A549 (cell line): ENCODE measurements around the gene SHLD2. TPM values are rescaled to one million over a fixed set of nuclear protein-coding genes. Genes with fewer than 3 reads are reported as not detected.
"Not testable (repeated sequence)": the region's sequence is repeated elsewhere in the genome, so short reads cannot be mapped to it uniquely, and the experiment has no call there.

Experiments
- ATAC-seq, 2 experiments: fragments of 200-7000 bp in 1 of 2; fragments of >200 bp in 1 of 2; cut with Nextera tagmentation in 1 of 2; cut with Tn5 transposase in 1 of 2; 3 replicates each; pipeline versions ENCODE4 v1.8.0 to v1.9.1; 2018 to 2020; ENCODE audit warnings: mild to moderate bottlenecking in 1 of 2, moderate library complexity in 1 of 2
- CTCF ChIA-PET: fragments of 300-600 bp; sonication (Branson Sonifier 250); formaldehyde crosslinking; extraction: SDS; loops from one replicate; lab custom pipeline; 2021; ENCODE audit warnings: antibody characterized with exemption, inconsistent platforms; lab: Yijun Ruan, JAX
- POLR2A ChIA-PET: fragments of 350-600 bp; formaldehyde crosslinking; extraction: SDS; loops from one replicate; lab custom pipeline; 2021; ENCODE audit warnings: antibody characterized with exemption, inconsistent platforms; lab: Yijun Ruan, JAX
- DNase-seq, 2 experiments: peaks; one replicate each; pipeline versions ENCODE4 v3.0.0 to v3.0.0-alpha.2; 2011 to 2016; ENCODE audit warnings: low read depth in 1 of 2, low spot score in 1 of 2
- FAIRE-seq: peaks from 2 replicates; lab custom pipeline; 2011; peaks lifted over from hg19 to GRCh38; lab: Jason Lieb, UNC
- H3K27ac ChIP-seq, 2 experiments: fragments of >200 bp; sonication (Bioruptor Twin); formaldehyde crosslinking; 3 replicates each; pipeline ENCODE4 v1.5.1; 2016 to 2017
- H3K4me1 ChIP-seq: fragments of >200 bp; sonication (Bioruptor Twin); formaldehyde crosslinking; 3 replicates; pipeline ENCODE4 v1.6.1; 2016
- H3K4me2 ChIP-seq: fragments of >200 bp; sonication (Bioruptor Twin); formaldehyde crosslinking; 3 replicates; pipeline ENCODE4 v1.6.1; 2016
- H3K4me3 ChIP-seq: fragments of >200 bp; sonication (Bioruptor Twin); formaldehyde crosslinking; 3 replicates; pipeline ENCODE4 v1.5.1; 2016
- H3K9me3 ChIP-seq: fragments of >200 bp; sonication (Bioruptor Twin); formaldehyde crosslinking; 3 replicates; pipeline ENCODE4 v1.6.1; 2016
- FOSL2 ChIP-seq, 2 experiments: fragments of 450-650 bp in 1 of 2; fragments of >200 bp in 1 of 2; sonication (Bioruptor Twin) in 1 of 2; formaldehyde crosslinking; IDR thresholded peaks; 2 replicates each; pipeline versions ENCODE4 v1.5.0 to v1.6.1; 2016 to 2020; ENCODE audit warnings: mild to moderate bottlenecking in 1 of 2, moderate library complexity in 1 of 2
- WGBS: methylation state at CpG from one replicate; pipeline ENCODE4 v1.1.6; 2017; ENCODE audit errors: missing lambda C conversion rate; 5-methylcytosine and 5-hydroxymethylcytosine counted together
- polyA plus RNA-seq, 4 experiments: library from polyadenylated mRNA; depleted of rRNA in 3 of 4; stranded (reverse); fragments of >200 nt; fragmentation: RNase III in 1 of 4; extraction: RNeasy Plus Mini Kit Qiagen cat#74134 plus additional on column Dnase treatment in 1 of 4; gene quantifications; 2 replicates in 3 of 4; 3 replicates in 1 of 4; pipeline ENCODE4 v1.2.3, GENCODE V29; 2011 to 2017
- TF ChIP-seq, protein P1 (sequence below): IDR thresholded peaks from 2 replicates; pipeline ENCODE4 v1.6.1; 2012

Gene SHLD2
- polyA plus RNA-seq, 2 of the 4 experiments (the other 2 are of a cell fraction) = 22.9 to 45.4 TPM

DNA sequence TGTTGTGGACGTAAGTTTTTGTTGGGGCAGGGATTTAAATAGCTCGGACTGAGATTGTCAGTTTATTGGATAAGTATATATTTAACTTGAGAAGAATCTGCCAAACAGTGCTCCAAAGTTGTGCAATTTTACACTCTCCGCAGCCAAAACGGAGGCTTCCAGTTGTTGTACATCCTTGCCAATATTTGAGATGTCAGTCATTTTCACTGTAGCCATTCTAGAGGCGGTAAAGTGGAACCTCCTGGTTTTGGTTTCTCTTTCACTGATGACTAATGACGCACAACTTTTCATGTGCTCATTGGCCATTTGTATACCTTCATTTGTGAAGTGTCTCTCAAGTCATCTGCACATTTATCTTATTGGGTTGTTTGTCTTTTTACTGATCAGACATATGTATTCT lies 105.9 kb downstream of the SHLD2 start:
- WGBS = 74% methylated on average over 6 of the region's 6 CpGs
- CTCF ChIA-PET, POLR2A ChIA-PET: not testable (repeated sequence)

DNA sequence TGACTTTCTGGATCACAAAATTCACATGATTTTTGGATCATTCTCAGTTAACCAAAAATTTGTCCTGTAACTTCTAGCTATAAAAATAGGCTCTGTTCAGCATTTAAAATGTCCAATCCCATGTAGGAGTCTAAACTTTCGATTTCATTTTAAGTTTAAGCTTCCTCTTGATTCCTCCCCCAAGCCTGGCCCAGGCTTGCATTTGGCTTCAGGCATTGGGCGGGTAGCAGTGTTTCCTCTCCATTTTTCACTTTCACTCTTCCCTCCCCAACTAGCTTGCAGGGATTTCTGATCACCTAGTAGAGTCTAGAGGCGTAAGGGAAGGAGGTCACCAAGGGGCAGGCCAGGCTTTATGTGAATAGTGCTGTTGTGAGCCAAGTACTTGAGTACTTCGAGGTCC lies 109.8 kb downstream of the SHLD2 start:
- FAIRE-seq = peak; percentile 28
- POLR2A ChIA-PET, H3K9me3 ChIP-seq, CTCF ChIA-PET, H3K4me2 ChIP-seq, ATAC-seq, H3K27ac ChIP-seq, H3K4me3 ChIP-seq, DNase-seq, H3K4me1 ChIP-seq: not testable (repeated sequence)
- WGBS = 86% methylated on average over 2 of the region's 4 CpGs

More for the DNA sequence above, 105.9 kb downstream of the SHLD2 start:
- DNase-seq, H3K4me1 ChIP-seq, ATAC-seq, H3K4me2 ChIP-seq, H3K4me3 ChIP-seq, H3K9me3 ChIP-seq, H3K27ac ChIP-seq, FAIRE-seq: not testable (repeated sequence)

DNA sequence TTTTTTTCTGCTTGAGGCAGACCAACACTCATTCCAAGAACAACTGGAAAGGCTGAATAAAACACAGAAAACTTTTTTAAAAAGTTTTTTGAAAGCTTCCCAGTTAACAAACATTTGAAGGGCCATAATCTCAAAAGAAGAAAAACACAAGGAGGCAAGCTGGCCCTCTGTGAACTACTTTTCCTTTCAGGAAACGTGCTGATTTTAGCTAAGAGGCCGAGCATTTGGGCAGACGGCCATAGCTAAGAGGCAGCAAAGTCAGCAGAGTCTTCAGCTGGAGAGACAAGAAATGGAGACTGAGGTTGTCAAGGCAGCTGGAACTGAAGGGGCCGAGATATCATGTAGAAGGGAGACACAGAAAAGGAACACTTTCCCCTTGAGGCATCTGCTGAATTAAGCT lies 111.9 kb downstream of the SHLD2 start:
- H3K27ac ChIP-seq, ATAC-seq, DNase-seq, H3K4me3 ChIP-seq, H3K9me3 ChIP-seq, H3K4me1 ChIP-seq, H3K4me2 ChIP-seq, FAIRE-seq, POLR2A ChIA-PET: not testable (repeated sequence)
- CTCF ChIA-PET = interaction anchor here (1.8 kb wide), 1 partner anchor 267 kb away, joined by 3 read pairs; no protein-coding TSS in a partner anchor
- WGBS = 91% methylated on average over 4 of the region's 4 CpGs

DNA sequence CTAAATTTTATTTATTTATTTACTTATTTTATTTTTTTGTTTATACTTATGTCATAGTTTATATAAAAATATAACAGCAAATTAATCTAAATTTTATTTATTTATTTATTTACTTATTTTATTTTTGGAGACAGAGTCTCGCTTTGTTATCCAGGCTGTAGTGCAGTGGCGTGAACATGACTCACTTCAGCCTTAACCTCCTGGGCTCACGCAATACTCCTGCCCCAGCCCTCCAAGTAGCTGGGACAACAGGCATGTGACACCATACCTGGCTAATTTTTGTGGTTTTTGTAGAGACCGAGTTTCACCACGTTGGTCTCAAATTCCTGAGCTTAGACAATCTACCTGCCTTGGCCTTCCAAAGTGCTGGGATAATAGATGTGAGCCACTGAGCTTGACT lies 115.3 kb downstream of the SHLD2 start:
- FAIRE-seq, H3K4me3 ChIP-seq, H3K27ac ChIP-seq, H3K4me1 ChIP-seq, CTCF ChIA-PET, H3K4me2 ChIP-seq, H3K9me3 ChIP-seq, POLR2A ChIA-PET, DNase-seq, ATAC-seq: not testable (repeated sequence)
- 93% methylated on average over 5 of the region's 5 CpGs for WGBS

DNA sequence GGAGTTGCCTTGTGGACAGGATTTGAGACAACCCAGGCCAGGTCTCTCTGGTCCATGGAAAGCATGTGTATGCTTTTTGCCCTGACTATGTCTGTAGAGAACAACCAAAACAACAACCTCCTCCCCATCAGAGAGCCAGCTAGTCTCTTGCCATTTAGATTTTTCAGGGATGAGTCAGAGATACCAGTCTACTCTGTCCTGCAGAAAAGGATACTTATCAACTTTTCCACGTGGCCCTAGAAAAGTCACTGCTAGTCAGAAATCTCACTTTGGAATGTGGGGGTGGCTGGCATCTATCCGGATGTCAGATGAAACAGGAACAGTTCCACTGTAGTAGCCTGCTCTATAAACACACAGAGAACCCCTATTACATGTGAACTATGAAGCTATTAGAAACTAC lies 116.8 kb downstream of the SHLD2 start:
- CTCF ChIA-PET; FAIRE-seq; POLR2A ChIA-PET; DNase-seq; H3K27ac ChIP-seq; H3K4me3 ChIP-seq; H3K9me3 ChIP-seq; H3K4me1 ChIP-seq; TF ChIP-seq FOSL2 (IDR thresholded peaks at IDR 0.05): not testable (repeated sequence)
- ATAC-seq = peak; percentile 48 to 62; a peak in 4 of 6 replicates
- 16% methylated on average over 2 of the region's 2 CpGs for WGBS
- TF ChIP-seq, protein P1, sequence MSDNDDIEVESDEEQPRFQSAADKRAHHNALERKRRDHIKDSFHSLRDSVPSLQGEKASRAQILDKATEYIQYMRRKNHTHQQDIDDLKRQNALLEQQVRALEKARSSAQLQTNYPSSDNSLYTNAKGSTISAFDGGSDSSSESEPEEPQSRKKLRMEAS = 0 out of 2 replicates have a peak, but pooled peaks have one; percentile 23
- TF ChIP-seq FOSL2 (CRISPR knock-in tag; IDR thresholded peaks at IDR 0.05) = peak; percentile 37
- H3K4me2 ChIP-seq = 0 out of 3 replicates have a peak overlapping the region, but pooled peaks have one; percentile 18

DNA sequence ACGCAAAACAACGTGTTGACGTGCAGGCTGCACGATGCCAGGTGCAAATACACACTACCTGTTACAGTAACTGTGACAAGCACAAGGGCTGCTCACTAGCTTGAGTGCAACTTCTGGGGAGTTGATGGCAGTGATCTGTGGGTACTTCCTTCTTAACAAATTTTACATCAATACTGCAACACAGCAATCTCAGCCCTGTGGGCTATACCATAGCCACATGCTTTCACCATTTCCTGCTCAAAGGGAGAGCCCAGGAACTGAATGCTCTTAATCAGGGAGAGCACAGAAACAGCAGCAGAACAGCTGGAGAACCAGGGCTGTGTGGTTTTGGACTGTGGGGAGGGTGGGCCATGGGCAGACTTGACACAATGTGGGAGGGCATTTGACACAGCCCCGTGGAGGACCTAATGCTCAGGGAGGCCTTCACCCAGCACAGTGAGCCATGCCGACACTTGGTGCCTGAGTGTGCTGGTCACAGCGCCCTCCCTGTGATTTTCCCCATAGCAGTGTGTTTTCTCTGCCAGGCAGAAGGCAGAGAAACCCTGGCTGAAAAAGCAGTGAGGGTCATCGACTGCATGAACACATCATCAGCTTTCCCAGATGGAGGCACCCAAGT lies 118.3 kb downstream of the SHLD2 start:
- CTCF ChIA-PET, POLR2A ChIA-PET, DNase-seq, FAIRE-seq, H3K4me2 ChIP-seq, H3K4me3 ChIP-seq, H3K27ac ChIP-seq, H3K9me3 ChIP-seq, H3K4me1 ChIP-seq: not testable (repeated sequence)
- WGBS = 95% methylated on average over 7 of the region's 8 CpGs
- ATAC-seq = peak; percentile 9 to 33; a peak in 2 of 6 replicates

DNA sequence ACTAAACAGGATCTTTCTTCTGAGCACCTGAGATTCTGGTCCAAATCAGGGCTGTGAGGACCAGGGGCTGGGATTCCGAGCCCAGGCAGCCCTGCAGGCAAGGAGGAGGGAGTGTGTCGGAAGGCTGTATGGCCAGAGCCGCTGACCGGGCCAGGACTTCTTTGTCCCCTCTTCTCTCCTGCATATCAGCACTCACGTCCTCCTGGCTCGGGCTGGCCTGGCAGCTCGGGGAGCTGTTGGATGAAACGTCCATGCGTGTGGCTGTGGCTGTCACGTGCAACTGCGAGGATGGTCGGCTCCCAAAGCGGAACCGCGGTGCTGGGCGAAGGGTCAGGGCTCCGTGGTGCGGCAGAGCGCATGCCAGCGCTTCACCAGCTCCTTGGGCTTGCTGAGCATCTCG lies 118.8 kb downstream of the SHLD2 start:
- ATAC-seq = peak; percentile 6 to 21; a peak in 1 of 6 replicates
- H3K4me2 ChIP-seq, H3K9me3 ChIP-seq, DNase-seq, H3K4me3 ChIP-seq, H3K27ac ChIP-seq, FAIRE-seq, H3K4me1 ChIP-seq, POLR2A ChIA-PET: not testable (repeated sequence)
- CTCF ChIA-PET = interaction anchor here (1.8 kb wide), 1 partner anchor 274 kb away, joined by 3 read pairs; no protein-coding TSS in a partner anchor
- WGBS = 93% methylated on average over 19 of the region's 21 CpGs

DNA sequence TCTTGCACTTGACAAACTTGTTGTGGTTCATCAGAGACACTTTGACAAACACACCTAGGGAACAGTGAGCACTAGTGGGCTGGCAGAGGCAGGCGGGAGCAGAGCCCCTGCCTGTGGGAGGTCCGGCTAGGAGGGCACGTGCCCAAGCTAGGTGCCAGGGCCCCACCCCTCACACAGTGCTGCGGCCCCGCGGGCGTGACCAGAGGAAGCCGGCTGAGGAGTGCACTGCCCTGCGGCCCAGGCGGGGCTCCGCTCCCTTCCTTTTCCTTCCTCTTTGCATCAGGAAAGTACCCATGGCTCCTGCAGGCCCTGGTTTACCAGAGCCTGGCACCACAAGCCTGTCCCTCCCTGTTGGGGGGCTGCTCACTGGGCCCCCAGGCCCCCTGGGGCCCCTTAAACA lies 121.1 kb downstream of the SHLD2 start:
- DNase-seq, H3K4me2 ChIP-seq, H3K9me3 ChIP-seq, H3K4me3 ChIP-seq, FAIRE-seq, CTCF ChIA-PET, H3K27ac ChIP-seq, H3K4me1 ChIP-seq, ATAC-seq, POLR2A ChIA-PET: not testable (repeated sequence)
- whole genome bisulfite sequencing = 94% methylated on average over 6 of the region's 11 CpGs

DNA sequence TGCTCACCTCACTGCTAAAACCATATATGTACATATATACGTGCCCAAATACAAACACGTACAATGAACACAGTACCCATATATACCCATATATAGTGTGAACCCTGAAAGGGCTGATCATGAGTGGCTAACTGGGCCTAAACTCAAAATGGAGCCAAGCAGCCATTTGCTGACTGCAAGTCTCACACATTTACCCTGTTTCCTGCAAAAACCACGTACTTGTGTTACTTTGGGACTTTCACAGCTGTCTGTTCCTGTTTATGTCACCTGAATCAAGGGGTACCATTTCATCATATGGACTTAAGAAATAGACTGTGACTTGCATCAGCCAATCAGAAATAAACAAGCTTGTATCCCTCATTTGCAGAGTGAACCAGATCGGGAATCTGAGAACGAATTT lies 124.4 kb downstream of the SHLD2 start:
- not testable (repeated sequence) for ATAC-seq

DNA sequence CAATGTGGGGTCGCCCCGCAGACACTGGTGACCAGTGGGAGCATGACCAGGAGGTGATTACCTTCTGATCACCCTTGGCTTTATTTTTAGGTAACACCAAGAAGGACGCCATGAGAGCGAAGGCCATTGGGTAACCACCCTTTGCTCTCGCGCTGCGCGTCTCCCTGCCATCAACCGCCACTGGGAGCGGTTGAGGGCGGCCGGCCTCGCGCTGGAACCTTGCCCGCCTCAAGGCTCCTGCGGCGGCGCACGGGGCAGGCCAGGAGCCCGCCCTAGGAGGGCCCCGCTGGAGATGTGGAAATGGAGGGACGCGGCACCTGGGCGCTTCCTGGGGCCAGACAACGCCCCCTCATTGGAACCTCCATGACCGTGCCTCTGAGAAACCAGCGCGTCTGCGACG lies 127.8 kb downstream of the SHLD2 start:
- WGBS = 96% methylated on average over 19 of the region's 30 CpGs
- H3K4me3 ChIP-seq, H3K9me3 ChIP-seq, CTCF ChIA-PET, H3K27ac ChIP-seq, H3K4me2 ChIP-seq, DNase-seq, POLR2A ChIA-PET, FAIRE-seq, H3K4me1 ChIP-seq, ATAC-seq: not testable (repeated sequence)

More for the DNA sequence above, 124.4 kb downstream of the SHLD2 start:
- FAIRE-seq, H3K4me2 ChIP-seq, CTCF ChIA-PET, H3K4me1 ChIP-seq, H3K4me3 ChIP-seq, DNase-seq, H3K27ac ChIP-seq, POLR2A ChIA-PET, H3K9me3 ChIP-seq: not testable (repeated sequence)
- 93% methylated on average over 3 of the region's 5 CpGs for WGBS

DNA sequence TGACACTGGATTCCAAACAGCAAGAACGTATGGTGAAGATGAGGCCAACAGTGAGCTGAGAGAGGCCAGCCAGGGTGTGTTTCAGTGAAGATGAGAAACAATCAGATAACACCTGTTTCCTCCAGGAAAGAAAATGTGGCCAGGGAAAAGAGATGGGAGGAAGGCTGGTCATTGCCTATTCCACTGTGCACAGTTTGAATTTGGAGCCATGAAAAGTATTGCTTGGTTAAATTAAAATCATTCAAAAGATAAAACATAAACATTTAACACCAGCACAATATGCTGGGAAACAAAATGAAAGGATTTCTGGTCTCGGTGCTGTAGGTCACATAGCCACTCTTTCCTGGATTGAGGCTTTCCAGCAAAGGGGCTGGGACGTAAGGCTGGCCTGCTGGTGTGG lies 130.1 kb downstream of the SHLD2 start, which contains the start of gene NUTM2A:
Gene NUTM2A, plus strand, starts transcription at position 301 of the 400 bp plus-strand sequence. CDS start 383 bp downstream, outside the sequence.
- H3K4me2 ChIP-seq, ATAC-seq, FAIRE-seq, H3K4me3 ChIP-seq, H3K4me1 ChIP-seq, DNase-seq, CTCF ChIA-PET, H3K27ac ChIP-seq, H3K9me3 ChIP-seq, POLR2A ChIA-PET: not testable (repeated sequence)
- no CpG with 5 or more reads among the region's 3 CpGs for WGBS
